ENCODE measurements around the gene RNF40.

Gene RNF40

DNA sequence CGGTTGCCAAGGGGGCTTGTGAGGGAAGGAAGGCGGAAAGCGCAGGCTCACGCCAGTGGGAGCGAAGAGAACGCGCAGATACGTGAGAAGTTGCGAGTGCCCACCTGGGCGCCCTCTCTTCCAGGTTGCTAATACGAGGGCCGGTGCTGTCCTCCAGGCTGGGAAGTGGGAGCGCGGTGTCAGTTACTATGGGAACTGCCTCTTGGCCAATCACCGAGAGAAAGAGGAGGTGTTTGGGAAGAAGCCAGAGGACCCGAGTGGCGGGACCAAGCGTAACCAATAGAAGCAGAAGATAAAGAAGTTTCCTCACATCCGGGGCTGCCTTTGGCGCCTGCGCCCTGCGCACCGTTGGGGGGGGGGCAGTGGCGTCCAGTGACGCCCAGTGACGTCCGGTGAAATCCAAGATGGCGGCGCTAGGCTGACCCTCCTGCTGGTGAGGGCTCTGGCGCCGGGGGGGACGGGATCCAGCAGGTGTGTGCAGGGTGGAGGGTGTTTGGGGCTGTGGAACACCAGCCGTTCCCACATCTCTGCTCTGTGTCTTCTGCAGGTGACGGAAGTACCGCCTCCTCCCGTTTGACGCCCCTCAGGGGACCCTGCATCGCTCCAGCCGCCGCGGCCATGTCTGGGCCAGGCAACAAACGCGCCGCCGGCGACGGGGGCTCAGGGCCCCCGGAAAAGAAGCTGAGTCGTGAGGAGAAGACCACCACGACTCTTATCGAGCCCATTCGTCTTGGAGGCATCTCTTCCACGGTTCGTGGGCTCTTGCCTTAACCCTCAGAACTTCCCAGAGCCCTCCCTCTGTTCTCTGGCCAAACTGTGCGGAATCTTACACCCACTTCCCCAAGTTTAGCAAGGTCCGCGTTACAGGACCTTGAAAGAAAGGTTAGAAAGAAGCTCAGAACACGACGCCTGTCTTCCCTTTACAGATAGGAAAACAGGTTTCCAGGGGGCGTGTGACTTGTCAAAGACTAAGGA, at the start of gene RNF40, which contains the start of gene CFAP119:
RNF40 (plus strand) TSS at position 395 of the 975 bp plus-strand sequence; CDS start at position 619, 224 bp downstream.
CFAP119 (minus strand) TSS at position 135 of the 975 bp plus-strand sequence. CDS start 314 bp downstream, outside the sequence.
- peak; percentile 69 to 85 for DNase-seq (ENCODE audit: low spot score in 2 of 2)
- Mint-ChIP-seq H3K4me1 (peaks cover 28% of the 10 kb centered on the region), H3K4me3 (peak within 1 kb of the TSS; percentile 97), H3K27me3 (no peaks in the 10 kb centered on the region), H3K9me3 (no peaks in the 10 kb centered on the region), H3K27ac (peak within 1 kb of the TSS; percentile 76), H3K36me3 (peaks cover 16% of the 10 kb centered on the region)
- peak; percentile 90 for ATAC-seq (ENCODE audit: low read depth)

DNA sequence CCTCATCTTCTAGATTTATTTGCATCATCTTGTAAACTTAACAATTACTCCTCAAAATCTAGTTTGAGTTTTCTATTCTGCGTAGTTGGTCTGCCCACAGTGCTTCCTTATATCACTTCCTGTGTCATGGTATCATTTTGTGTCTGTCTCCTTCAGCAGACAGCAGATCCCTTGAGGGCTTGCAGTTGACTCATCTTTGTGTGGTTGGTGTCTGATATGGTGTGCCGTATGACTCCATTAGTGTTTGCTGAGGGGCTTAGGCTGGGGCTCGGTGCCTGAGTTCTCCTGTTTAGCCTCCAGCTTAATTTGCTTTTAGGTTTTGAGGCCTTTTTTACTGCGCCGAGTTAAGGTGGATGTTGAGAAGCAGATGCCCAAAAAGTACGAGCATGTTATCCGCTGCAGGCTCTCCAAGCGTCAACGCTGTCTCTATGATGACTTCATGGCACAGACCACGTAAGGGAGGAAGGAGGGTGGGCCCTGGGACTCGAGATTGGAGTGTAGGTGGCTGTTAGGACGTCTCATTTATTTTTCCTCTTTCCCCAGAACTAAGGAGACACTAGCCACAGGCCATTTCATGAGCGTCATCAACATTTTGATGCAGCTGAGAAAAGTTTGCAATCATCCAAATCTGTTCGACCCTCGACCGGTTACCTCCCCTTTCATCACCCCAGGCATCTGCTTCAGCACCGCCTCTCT, 46.2 kb upstream of the RNF40 start:
- H3K4me1 Mint-ChIP-seq: peaks cover 16% of the 10 kb centered on the region
- peak overlapping the region; percentile 89 for H3K27ac Mint-ChIP-seq
- ATAC-seq (ENCODE audit: low read depth) (peak; percentile 99), DNase-seq (ENCODE audit: low spot score in 2 of 2) (peak in 1 of 2 donors; percentile 41)
- H3K9me3 Mint-ChIP-seq: no peaks in the 10 kb centered on the region
- peak overlapping the region; percentile 65 for H3K4me3 Mint-ChIP-seq
- H3K36me3 Mint-ChIP-seq: peaks cover 47% of the 10 kb centered on the region
- H3K27me3 Mint-ChIP-seq: no peaks in the 10 kb centered on the region

DNA sequence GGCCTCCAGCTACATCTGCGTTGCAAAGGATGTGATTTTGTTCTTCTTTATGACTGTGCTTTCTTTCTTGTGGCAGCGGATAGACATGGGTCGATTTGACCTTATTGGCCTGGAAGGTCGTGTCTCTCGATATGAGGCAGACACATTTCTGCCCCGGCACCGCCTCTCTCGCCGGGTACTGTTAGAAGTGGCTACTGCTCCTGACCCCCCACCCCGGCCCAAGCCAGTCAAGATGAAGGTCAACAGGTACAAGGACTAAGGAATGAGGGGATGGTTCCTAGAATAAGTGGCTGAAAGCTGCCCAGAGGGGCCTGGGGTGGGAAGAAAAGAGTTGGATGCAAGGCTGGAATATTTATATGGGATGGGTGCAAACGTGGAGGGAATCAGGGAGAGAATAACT, 42.0 kb upstream of the RNF40 start:
- Mint-ChIP-seq H3K4me1 (peaks cover 22% of the 10 kb centered on the region), H3K27ac (no peak overlapping the region), H3K4me3 (no peak overlapping the region), H3K36me3 (peaks cover 58% of the 10 kb centered on the region), H3K9me3 (no peaks in the 10 kb centered on the region), H3K27me3 (no peaks in the 10 kb centered on the region)
- ATAC-seq (ENCODE audit: low read depth) (no peak), DNase-seq (ENCODE audit: low spot score in 2 of 2) (no peak)

GRCh38 chr16:30720694-30721093, 41.4 kb upstream of the RNF40 start:
- Mint-ChIP-seq H3K36me3 (peaks cover 58% of the 10 kb centered on the region), H3K27ac (no peak overlapping the region)

GRCh38 chr16:30721167-30721566, 41.0 kb upstream of the RNF40 start:
- Mint-ChIP-seq H3K4me1 (peaks cover 20% of the 10 kb centered on the region), H3K27ac (no peak overlapping the region), H3K9me3 (no peaks in the 10 kb centered on the region), H3K27me3 (no peaks in the 10 kb centered on the region), H3K36me3 (peaks cover 55% of the 10 kb centered on the region), H3K4me3 (no peak overlapping the region)
- ATAC-seq (ENCODE audit: low read depth) (no peak), DNase-seq (ENCODE audit: low spot score in 2 of 2) (no peak)

More at GRCh38 chr16:30720694-30721093, 41.4 kb upstream of the RNF40 start:
- no peaks in the 10 kb centered on the region for H3K27me3 Mint-ChIP-seq
- no peaks in the 10 kb centered on the region for H3K9me3 Mint-ChIP-seq
- DNase-seq (ENCODE audit: low spot score in 2 of 2) (no peak), ATAC-seq (ENCODE audit: low read depth) (no peak)
- H3K4me3 Mint-ChIP-seq: no peak overlapping the region
- peaks cover 23% of the 10 kb centered on the region for H3K4me1 Mint-ChIP-seq

DNA sequence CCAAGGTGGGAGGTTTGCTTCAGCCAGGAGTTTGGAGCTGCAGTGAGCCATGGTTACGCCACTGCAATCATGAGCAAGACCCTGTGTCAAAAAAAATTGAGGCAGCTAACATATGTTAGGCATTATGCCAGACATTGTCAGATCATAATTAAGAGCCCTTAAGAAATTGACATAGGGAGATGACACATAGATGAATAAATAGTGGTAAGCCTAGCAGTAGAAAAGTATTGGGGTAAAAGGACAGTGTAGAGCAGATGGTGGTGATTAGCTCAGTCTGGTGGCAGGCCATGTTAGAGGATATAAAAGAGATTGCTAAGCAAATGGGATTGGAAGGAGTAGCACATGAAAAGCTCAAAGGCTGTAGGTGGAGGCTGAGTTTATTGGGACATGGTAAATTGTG, 40.5 kb upstream of the RNF40 start:
- Mint-ChIP-seq H3K4me1 (peaks cover 19% of the 10 kb centered on the region), H3K4me3 (no peak overlapping the region), H3K27me3 (no peaks in the 10 kb centered on the region), H3K36me3 (peaks cover 50% of the 10 kb centered on the region), H3K27ac (no peak overlapping the region), H3K9me3 (no peaks in the 10 kb centered on the region)
- no peak for DNase-seq (ENCODE audit: low spot score in 2 of 2)
- ATAC-seq (ENCODE audit: low read depth): no peak

DNA sequence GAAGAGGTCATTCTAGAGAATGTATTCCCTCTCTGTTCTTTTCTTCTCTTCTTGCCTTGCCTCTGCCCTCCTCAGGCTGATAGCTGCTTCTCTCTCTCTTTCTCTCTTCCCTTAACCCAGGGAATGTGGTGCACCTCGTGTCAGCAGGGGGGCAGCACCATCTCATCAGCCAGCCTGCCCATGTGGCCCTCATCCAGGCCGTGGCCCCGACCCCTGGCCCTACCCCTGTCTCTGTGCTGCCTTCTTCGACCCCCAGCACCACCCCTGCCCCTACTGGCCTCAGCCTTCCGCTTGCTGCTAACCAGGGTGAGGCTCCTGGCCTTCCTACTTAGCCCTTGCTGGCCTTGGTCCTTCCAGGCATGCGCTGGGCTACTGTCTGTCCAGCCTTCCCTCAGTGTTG, 39.7 kb upstream of the RNF40 start:
- Mint-ChIP-seq H3K9me3 (no peaks in the 10 kb centered on the region), H3K4me3 (no peak overlapping the region), H3K27me3 (no peaks in the 10 kb centered on the region), H3K4me1 (peaks cover 16% of the 10 kb centered on the region), H3K27ac (no peak overlapping the region), H3K36me3 (peaks cover 47% of the 10 kb centered on the region)
- DNase-seq (ENCODE audit: low spot score in 2 of 2): no peak
- ATAC-seq (ENCODE audit: low read depth): no peak

- Mint-ChIP-seq H3K36me3 (peaks cover 47% of the 10 kb centered on the region), H3K9me3 (no peaks in the 10 kb centered on the region), H3K27me3 (no peaks in the 10 kb centered on the region), H3K27ac (no peak overlapping the region), H3K4me3 (no peak overlapping the region), H3K4me1 (peaks cover 16% of the 10 kb centered on the region)
- ATAC-seq (ENCODE audit: low read depth) (no peak), DNase-seq (ENCODE audit: low spot score in 2 of 2) (no peak)
Observed at GRCh38 chr16:30722916-30723315, 39.2 kb upstream of the RNF40 start.

GRCh38 chr16:30723725-30724355, 38.3 kb upstream of the RNF40 start:
- no peak overlapping the region for H3K4me3 Mint-ChIP-seq
- H3K9me3 Mint-ChIP-seq: no peaks in the 10 kb centered on the region
- no peaks in the 10 kb centered on the region for H3K27me3 Mint-ChIP-seq
- ATAC-seq (ENCODE audit: low read depth) (no peak), DNase-seq (ENCODE audit: low spot score in 2 of 2) (no peak)
- H3K4me1 Mint-ChIP-seq: peaks cover 16% of the 10 kb centered on the region
- peaks cover 47% of the 10 kb centered on the region for H3K36me3 Mint-ChIP-seq
- peak overlapping the region; percentile 25 for H3K27ac Mint-ChIP-seq

DNA sequence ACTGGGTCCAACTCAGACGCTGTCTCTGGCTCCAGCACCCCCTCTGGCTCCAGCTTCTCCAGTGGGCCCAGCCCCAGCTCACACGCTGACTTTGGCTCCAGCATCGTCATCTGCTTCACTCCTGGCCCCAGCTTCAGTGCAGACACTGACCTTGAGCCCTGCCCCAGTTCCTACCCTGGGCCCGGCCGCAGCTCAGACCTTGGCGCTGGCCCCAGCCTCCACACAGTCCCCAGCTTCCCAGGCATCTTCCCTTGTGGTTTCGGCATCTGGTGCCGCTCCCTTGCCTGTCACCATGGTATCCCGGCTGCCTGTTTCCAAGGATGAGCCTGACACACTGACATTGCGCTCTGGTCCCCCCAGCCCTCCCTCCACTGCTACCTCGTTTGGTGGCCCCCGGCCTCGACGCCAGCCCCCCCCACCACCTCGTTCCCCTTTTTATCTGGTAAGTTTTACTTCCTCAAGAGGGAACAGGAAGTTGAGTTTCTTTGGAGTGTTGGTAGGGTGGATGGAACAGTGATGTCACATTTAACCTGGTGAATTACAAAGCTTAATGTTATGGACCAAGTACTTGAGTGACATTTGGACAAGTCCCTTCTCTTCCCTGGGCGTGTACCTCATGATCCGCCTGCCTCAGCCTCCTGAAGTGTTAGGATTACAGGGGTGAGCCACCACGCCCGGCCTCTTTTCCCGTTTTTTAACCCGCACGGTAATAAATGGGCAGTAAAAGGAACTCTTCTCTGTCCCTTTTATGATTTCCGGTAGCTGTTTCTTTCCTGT, 37.3 kb upstream of the RNF40 start:
- Mint-ChIP-seq H3K36me3 (peaks cover 51% of the 10 kb centered on the region), H3K4me1 (peaks cover 16% of the 10 kb centered on the region), H3K9me3 (no peaks in the 10 kb centered on the region), H3K4me3 (no peak overlapping the region), H3K27ac (peak overlapping the region; percentile 57), H3K27me3 (no peaks in the 10 kb centered on the region)
- no peak for DNase-seq (ENCODE audit: low spot score in 2 of 2)
- ATAC-seq (ENCODE audit: low read depth): peak; percentile 60

GRCh38 chr16:30725418-30725792, 36.7 kb upstream of the RNF40 start:
- Mint-ChIP-seq H3K4me1 (peaks cover 16% of the 10 kb centered on the region), H3K4me3 (no peak overlapping the region), H3K9me3 (no peaks in the 10 kb centered on the region), H3K27ac (peak overlapping the region; percentile 57), H3K27me3 (no peaks in the 10 kb centered on the region), H3K36me3 (peaks cover 46% of the 10 kb centered on the region)
- DNase-seq (ENCODE audit: low spot score in 2 of 2): no peak
- no peak for ATAC-seq (ENCODE audit: low read depth)

GRCh38 chr16:30728321-30728720, 33.8 kb upstream of the RNF40 start:
- H3K9me3 Mint-ChIP-seq: no peaks in the 10 kb centered on the region
- peaks cover 9% of the 10 kb centered on the region for H3K4me1 Mint-ChIP-seq
- peak overlapping the region; percentile 45 for H3K27ac Mint-ChIP-seq
- H3K36me3 Mint-ChIP-seq: peaks cover 30% of the 10 kb centered on the region
- ATAC-seq (ENCODE audit: low read depth) (no peak), DNase-seq (ENCODE audit: low spot score in 2 of 2) (no peak)
- H3K27me3 Mint-ChIP-seq: no peaks in the 10 kb centered on the region
- H3K4me3 Mint-ChIP-seq: no peak overlapping the region

DNA sequence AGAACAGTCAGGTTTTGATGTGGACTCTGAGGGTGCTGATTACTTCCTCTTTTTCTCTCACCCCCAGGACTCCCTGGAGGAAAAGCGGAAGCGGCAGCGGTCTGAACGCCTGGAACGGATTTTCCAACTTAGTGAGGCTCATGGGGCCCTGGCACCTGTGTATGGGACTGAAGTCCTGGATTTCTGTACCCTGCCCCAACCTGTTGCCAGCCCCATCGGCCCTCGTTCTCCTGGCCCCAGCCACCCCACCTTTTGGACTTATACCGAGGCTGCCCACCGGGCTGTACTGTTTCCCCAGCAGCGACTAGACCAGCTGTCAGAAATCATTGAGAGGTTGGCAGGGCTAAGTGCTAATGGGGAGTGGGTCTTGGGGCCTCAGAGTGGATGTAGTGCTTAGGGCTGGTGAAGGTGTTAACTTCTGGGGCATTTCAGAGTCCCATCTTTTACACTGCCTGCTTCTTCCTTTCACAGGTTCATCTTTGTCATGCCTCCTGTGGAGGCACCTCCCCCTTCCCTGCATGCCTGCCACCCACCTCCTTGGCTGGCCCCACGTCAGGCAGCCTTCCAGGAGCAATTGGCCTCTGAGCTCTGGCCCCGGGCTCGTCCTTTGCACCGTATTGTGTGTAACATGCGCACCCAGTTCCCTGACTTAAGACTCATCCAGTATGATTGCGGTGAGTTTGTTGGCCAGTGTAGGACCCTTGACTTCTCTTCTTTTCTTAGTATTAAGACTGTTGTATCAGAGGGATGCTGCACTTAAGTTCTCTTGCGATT, 33.0 kb upstream of the RNF40 start:
- H3K36me3 Mint-ChIP-seq: peaks cover 28% of the 10 kb centered on the region
- DNase-seq (ENCODE audit: low spot score in 2 of 2): no peak
- no peak overlapping the region for H3K27ac Mint-ChIP-seq
- H3K9me3 Mint-ChIP-seq: no peaks in the 10 kb centered on the region
- no peak for ATAC-seq (ENCODE audit: low read depth)
- H3K27me3 Mint-ChIP-seq: no peaks in the 10 kb centered on the region
- peaks cover 6% of the 10 kb centered on the region for H3K4me1 Mint-ChIP-seq
- H3K4me3 Mint-ChIP-seq: no peak overlapping the region
